KG1 (cell line): ENCODE data around the gene KLRC2.
"Not testable (repeated sequence)": the region's sequence is repeated elsewhere in the genome, so short reads cannot be mapped to it uniquely, and the experiment has no call there.

Experiments used
- DNase-seq: peaks from one replicate; lab custom pipeline; 2025; lab: John Stamatoyannopoulos, UW

The KLRC2 gene

GRCh38 chr12:10435816-10436215 lies at the start of gene KLRC2:
KLRC2 (minus strand) TSS chr12:10436010; CDS start chr12:10435986, 24 bp downstream.
- peak; percentile 1 for DNase-seq

- DNase-seq = not testable (repeated sequence)
Measured at GRCh38 chr12:10481901-10482300, 46.1 kb upstream of the KLRC2 start.

- not testable (repeated sequence) for DNase-seq
Measured at GRCh38 chr12:10472808-10473207, 37.0 kb upstream of the KLRC2 start.

GRCh38 chr12:10469701-10470100 lies 33.9 kb upstream of the KLRC2 start:
- DNase-seq = no peak

- no peak for DNase-seq
Measured at GRCh38 chr12:10466311-10466710, 30.5 kb upstream of the KLRC2 start.

GRCh38 chr12:10457760-10458159 lies 21.9 kb upstream of the KLRC2 start:
- no peak for DNase-seq

- no peak for DNase-seq
Measured at GRCh38 chr12:10456856-10457255, 21.0 kb upstream of the KLRC2 start.

GRCh38 chr12:10455766-10456165 lies 20.0 kb upstream of the KLRC2 start:
- no peak for DNase-seq

GRCh38 chr12:10454531-10454930 lies 18.7 kb upstream of the KLRC2 start:
- DNase-seq = no peak

- no peak for DNase-seq
Measured at GRCh38 chr12:10453156-10453555, 17.3 kb upstream of the KLRC2 start, which contains the start of gene KLRC1. KLRC1 (minus strand) TSS chr12:10453377; CDS start chr12:10451156, 2,221 bp downstream.

GRCh38 chr12:10448236-10448635 lies 12.4 kb upstream of the KLRC2 start:
- no peak for DNase-seq

GRCh38 chr12:10446052-10446451 lies 10.2 kb upstream of the KLRC2 start:
- not testable (repeated sequence) for DNase-seq

GRCh38 chr12:10441144-10441543 lies 5.3 kb upstream of the KLRC2 start:
- DNase-seq = not testable (repeated sequence)

GRCh38 chr12:10439608-10440274 lies 3.9 kb upstream of the KLRC2 start:
- not testable (repeated sequence) for DNase-seq

GRCh38 chr12:10437601-10438000 lies 1.8 kb upstream of the KLRC2 start:
- DNase-seq = not testable (repeated sequence)

- DNase-seq = not testable (repeated sequence)
Measured at GRCh38 chr12:10430623-10431022, 5.2 kb downstream of the KLRC2 start.

GRCh38 chr12:10425938-10426337 lies 9.9 kb downstream of the KLRC2 start:
- DNase-seq = not testable (repeated sequence)

GRCh38 chr12:10424260-10424899 lies 11.4 kb downstream of the KLRC2 start:
- DNase-seq = not testable (repeated sequence)

- DNase-seq = not testable (repeated sequence)
Measured at GRCh38 chr12:10422159-10422558, 13.7 kb downstream of the KLRC2 start.

- not testable (repeated sequence) for DNase-seq
Measured at GRCh38 chr12:10420334-10420733, 15.5 kb downstream of the KLRC2 start, which contains the start of gene KLRC3. KLRC3 (minus strand) TSS chr12:10420595; CDS start chr12:10420550, 45 bp downstream.

GRCh38 chr12:10409392-10409791 lies 26.4 kb downstream of the KLRC2 start, which contains the start of gene KLRC4:
KLRC4 (minus strand) TSS chr12:10409757; CDS start chr12:10409575, 182 bp downstream.
- DNase-seq = no peak

- no peak for DNase-seq
Measured at GRCh38 chr12:10408842-10409241, 27.0 kb downstream of the KLRC2 start.

- no peak for DNase-seq
Measured at GRCh38 chr12:10406725-10407124, 29.1 kb downstream of the KLRC2 start.
